Mesenchymal stem cell (in vitro differentiated cells and primary cell): ENCODE results near the gene AQP2.

Source experiments
- DNase-seq: peaks from one replicate; pipeline ENCODE4 v3.0.0-alpha.2; 2013
- H2AFZ ChIP-seq: one replicate; pipeline ENCODE4 v1.6.1; 2013; ENCODE audit warnings: low read depth, mild to moderate bottlenecking, control low read depth, inconsistent platforms, low read length, moderate library complexity
- H2AK5ac ChIP-seq: 2 replicates; pipeline ENCODE4 v1.6.1; 2013; ENCODE audit warnings: low read length, moderate library complexity, mild to moderate bottlenecking, inconsistent platforms; ENCODE audit not compliant: severe bottlenecking
- H2BK120ac ChIP-seq: one replicate; pipeline ENCODE4 v1.6.1; 2013; ENCODE audit warnings: low read depth, mild to moderate bottlenecking, inconsistent platforms, low read length, moderate library complexity
- H2BK12ac ChIP-seq, 2 experiments: one replicate each; pipeline ENCODE4 v1.6.1; 2013; ENCODE audit warnings: inconsistent platforms in 2 of 2, low read length in 2 of 2, mild to moderate bottlenecking in 2 of 2, moderate library complexity in 2 of 2, control low read depth in 1 of 2
- H2BK15ac ChIP-seq: one replicate; pipeline ENCODE4 v1.6.1; 2013; ENCODE audit warnings: mild to moderate bottlenecking, low read depth, inconsistent platforms; ENCODE audit not compliant: poor library complexity, severe bottlenecking
- H2BK5ac ChIP-seq: 2 replicates; pipeline ENCODE4 v1.6.1; 2013; ENCODE audit warnings: low read depth, mild to moderate bottlenecking, low read length, control low read depth, inconsistent platforms; ENCODE audit not compliant: poor library complexity, severe bottlenecking
- H3K14ac ChIP-seq, 2 experiments: one replicate each; pipeline ENCODE4 v1.6.1; 2013; ENCODE audit warnings: inconsistent platforms in 2 of 2, low read length in 2 of 2, control low read depth in 1 of 2, mild to moderate bottlenecking in 1 of 2, moderate library complexity in 1 of 2
- H3K18ac ChIP-seq, 2 experiments: one replicate each; pipeline ENCODE4 v1.6.1; 2013; ENCODE audit warnings: inconsistent platforms in 2 of 2, low read length in 2 of 2, control low read depth in 1 of 2, low read depth in 1 of 2, mild to moderate bottlenecking in 1 of 2
- H3K23ac ChIP-seq, 2 experiments: one replicate each; pipeline ENCODE4 v1.6.1; 2013; ENCODE audit warnings: inconsistent platforms in 2 of 2, low read length in 2 of 2, mild to moderate bottlenecking in 2 of 2, moderate library complexity in 2 of 2, control low read depth in 1 of 2
- H3K27ac ChIP-seq: 2 replicates; pipeline ENCODE4 v1.5.1; 2013; ENCODE audit warnings: mild to moderate bottlenecking, moderate library complexity, low read length, control low read depth, inconsistent platforms; ENCODE audit not compliant: poor library complexity, severe bottlenecking
- H3K27me3 ChIP-seq, 2 experiments: 2 replicates each; pipeline versions ENCODE4 v1.6.1 to v1.7.0; 2013; ENCODE audit warnings: low read length in 2 of 2, mild to moderate bottlenecking in 2 of 2, moderate library complexity in 2 of 2, control low read depth in 1 of 2, inconsistent platforms in 1 of 2; ENCODE audit not compliant: control insufficient read depth in 1 of 2, insufficient read depth in 1 of 2
- H3K36me3 ChIP-seq, 2 experiments: 2 replicates each; pipeline versions ENCODE4 v1.6.1 to v1.7.0; 2013; ENCODE audit warnings: low read length in 2 of 2, control low read depth in 1 of 2, inconsistent platforms in 1 of 2, low read depth in 1 of 2, mild to moderate bottlenecking in 1 of 2; ENCODE audit not compliant: insufficient read depth in 2 of 2, control insufficient read depth in 1 of 2
- H3K4ac ChIP-seq, 2 experiments: one replicate each; pipeline ENCODE4 v1.6.1; 2013; ENCODE audit warnings: inconsistent platforms in 2 of 2, low read length in 2 of 2, mild to moderate bottlenecking in 2 of 2, moderate library complexity in 2 of 2, control low read depth in 1 of 2, low read depth in 1 of 2
- H3K4me1 ChIP-seq: 2 replicates; pipeline ENCODE4 v1.6.1; 2013; ENCODE audit warnings: low read depth, low read length, control low read depth; ENCODE audit not compliant: control insufficient read depth, insufficient read depth
- H3K4me2 ChIP-seq: 2 replicates; pipeline ENCODE4 v1.6.1; 2013; ENCODE audit warnings: low read length, mild to moderate bottlenecking, inconsistent platforms; ENCODE audit not compliant: poor library complexity, severe bottlenecking
- H3K4me3 ChIP-seq, 2 experiments: 2 replicates each; pipeline versions ENCODE4 v1.5.1 to v1.7.0; 2013; ENCODE audit warnings: low read length in 2 of 2, mild to moderate bottlenecking in 2 of 2, control low read depth in 1 of 2, low read depth in 1 of 2; ENCODE audit not compliant: insufficient read depth in 1 of 2
- H3K79me1 ChIP-seq: replicated peaks from 2 replicates; pipeline ENCODE4 v1.6.1; 2013; ENCODE audit warnings: mild to moderate bottlenecking, control low read depth, low read length, inconsistent platforms; ENCODE audit not compliant: poor library complexity, severe bottlenecking
- H3K9ac ChIP-seq: 2 replicates; pipeline ENCODE4 v1.7.0; 2013; ENCODE audit warnings: mild to moderate bottlenecking, low read length, moderate library complexity
- H3K9me3 ChIP-seq: 2 replicates; pipeline ENCODE4 v1.7.0; 2013; ENCODE audit warnings: mild to moderate bottlenecking, low read length; ENCODE audit not compliant: control insufficient read depth
- H4K8ac ChIP-seq: one replicate; pipeline ENCODE4 v1.6.1; 2013; ENCODE audit warnings: inconsistent platforms, mild to moderate bottlenecking, low read length, moderate library complexity
- H4K91ac ChIP-seq: one replicate; pipeline ENCODE4 v1.6.1; 2013; ENCODE audit warnings: mild to moderate bottlenecking, low read length, inconsistent platforms
- WGBS: methylation state at CpG from one replicate; pipeline ENCODE4 v1.1.7; 2013; ENCODE audit warnings: mixed read lengths; 5-methylcytosine and 5-hydroxymethylcytosine counted together

The AQP2 gene

DNA sequence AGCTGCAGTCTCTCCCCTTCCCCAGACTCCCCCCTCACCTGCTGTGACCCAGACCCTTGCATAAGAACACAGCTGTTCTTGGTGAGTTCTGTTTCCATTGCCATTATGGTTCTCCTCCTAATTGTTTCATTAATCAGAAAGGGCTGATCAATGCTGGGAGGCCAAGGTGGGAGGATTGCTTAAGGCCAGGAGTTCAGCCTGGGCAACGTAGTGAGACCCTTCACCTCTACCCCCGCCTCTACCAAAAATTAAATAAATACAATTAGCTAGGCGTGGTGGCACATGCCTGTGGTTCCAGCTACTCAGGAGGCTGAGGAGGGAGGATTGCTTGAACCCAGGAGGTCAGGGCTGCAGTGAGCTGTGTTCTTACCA, 29.6 kb upstream of the AQP2 start:
- Histone ChIP-seq H3K9me3 (no peaks in the 10 kb centered on the region), H2BK5ac (no peak overlapping the region), H3K27me3 (peaks cover 0 to 17% of the 10 kb centered on the region in 2 experiments), H3K18ac (no peak overlapping the region), H2AK5ac (no peak overlapping the region), H3K23ac (no peak overlapping the region), H2AFZ (no peak overlapping the region), H3K27ac (no peak overlapping the region), H4K8ac (no peak overlapping the region), H3K9ac (no peak overlapping the region), H3K4me1 (no peaks in the 10 kb centered on the region), H3K4ac (no peak overlapping the region), H2BK15ac (peak overlapping the region; percentile 55), H2BK12ac (no peak overlapping the region), H3K14ac (peak overlapping the region in 1 of 2 experiments; percentile 57), H3K4me2 (no peak overlapping the region), H2BK120ac (no peak overlapping the region), H4K91ac (no peak overlapping the region), H3K36me3 (no peaks in the 10 kb centered on the region), H3K4me3 (no peak overlapping the region), H3K79me1 (no peaks in the 10 kb centered on the region)
- 90% methylated on average over 1 of the region's 3 CpGs for WGBS
- no peak for DNase-seq

DNA sequence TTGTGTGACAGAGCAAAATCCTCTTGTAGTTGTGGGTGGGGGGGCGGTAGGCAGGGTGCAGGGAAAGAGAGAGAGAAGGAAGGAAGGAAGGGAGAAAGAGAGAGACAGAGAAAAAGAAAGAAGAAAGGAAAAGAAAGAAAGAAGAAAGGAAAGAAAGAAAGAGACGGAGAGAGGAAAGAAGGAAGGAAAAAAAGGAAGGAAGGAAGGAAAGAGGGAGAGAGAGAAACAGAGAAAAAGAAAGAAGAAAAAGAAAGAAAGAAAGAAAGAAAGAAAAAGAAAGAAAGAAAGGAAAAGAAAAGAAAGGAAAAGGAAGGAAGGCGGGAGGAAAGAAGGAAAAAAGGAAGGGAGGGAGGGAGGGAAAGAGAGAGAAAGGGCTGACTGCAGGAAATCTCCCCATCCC, 29.2 kb upstream of the AQP2 start:
- peaks cover 0 to 14% of the 10 kb centered on the region in 2 experiments for H3K27me3 ChIP-seq
- H3K23ac ChIP-seq: no peak overlapping the region
- no peak overlapping the region for H3K14ac ChIP-seq
- no peak overlapping the region for H3K4me3 ChIP-seq
- no peak overlapping the region for H2BK5ac ChIP-seq
- no peak overlapping the region for H3K4me2 ChIP-seq
- no peaks in the 10 kb centered on the region for H3K36me3 ChIP-seq
- H3K9me3 ChIP-seq: no peaks in the 10 kb centered on the region
- H3K18ac ChIP-seq: no peak overlapping the region
- 72% methylated on average over 3 of the region's 3 CpGs for WGBS
- no peak overlapping the region for H2AK5ac ChIP-seq
- H2AFZ ChIP-seq: no peak overlapping the region
- no peak overlapping the region for H3K9ac ChIP-seq
- H3K4me1 ChIP-seq: no peaks in the 10 kb centered on the region
- no peak overlapping the region for H2BK15ac ChIP-seq
- H2BK12ac ChIP-seq: no peak overlapping the region
- DNase-seq: no peak
- H3K27ac ChIP-seq: no peak overlapping the region
- H3K4ac ChIP-seq: no peak overlapping the region
- H4K8ac ChIP-seq: no peak overlapping the region
- H4K91ac ChIP-seq: no peak overlapping the region
- no peak overlapping the region for H2BK120ac ChIP-seq
- no peaks in the 10 kb centered on the region for H3K79me1 ChIP-seq

GRCh38 chr12:49921936-49922335, 28.6 kb upstream of the AQP2 start:
- Histone ChIP-seq H2BK5ac (no peak overlapping the region), H3K4me1 (no peaks in the 10 kb centered on the region), H4K8ac (no peak overlapping the region), H3K27ac (no peak overlapping the region), H3K18ac (no peak overlapping the region), H3K27me3 (peaks cover 0 to 14% of the 10 kb centered on the region in 2 experiments), H3K4ac (no peak overlapping the region), H2BK120ac (no peak overlapping the region), H3K4me2 (no peak overlapping the region), H2AFZ (no peak overlapping the region), H3K4me3 (no peak overlapping the region), H4K91ac (no peak overlapping the region), H3K79me1 (no peaks in the 10 kb centered on the region), H3K9ac (no peak overlapping the region), H3K9me3 (no peaks in the 10 kb centered on the region), H3K14ac (no peak overlapping the region), H3K36me3 (no peaks in the 10 kb centered on the region), H3K23ac (no peak overlapping the region), H2BK15ac (no peak overlapping the region), H2BK12ac (no peak overlapping the region), H2AK5ac (no peak overlapping the region)
- 84% methylated on average over 6 of the region's 6 CpGs for WGBS
- no peak for DNase-seq

GRCh38 chr12:49922349-49923034, 28.0 kb upstream of the AQP2 start:
- Histone ChIP-seq H3K27me3 (peaks cover 0 to 14% of the 10 kb centered on the region in 2 experiments), H3K36me3 (no peaks in the 10 kb centered on the region), H2BK120ac (no peak overlapping the region)

More at GRCh38 chr12:49922349-49923034, 28.0 kb upstream of the AQP2 start:
- Histone ChIP-seq H4K8ac (no peak overlapping the region), H2AFZ (no peak overlapping the region), H3K79me1 (no peaks in the 10 kb centered on the region), H3K4ac (no peak overlapping the region), H3K4me3 (no peak overlapping the region), H3K9ac (no peak overlapping the region), H4K91ac (no peak overlapping the region), H3K18ac (no peak overlapping the region), H3K4me1 (no peaks in the 10 kb centered on the region), H2BK5ac (no peak overlapping the region), H3K27ac (no peak overlapping the region), H2BK12ac (no peak overlapping the region), H3K14ac (no peak overlapping the region), H2AK5ac (no peak overlapping the region), H2BK15ac (no peak overlapping the region), H3K9me3 (no peaks in the 10 kb centered on the region), H3K23ac (no peak overlapping the region), H3K4me2 (no peak overlapping the region)
- no peak for DNase-seq
- 92% methylated on average over 11 of the region's 12 CpGs for WGBS
